Kidney epithelial cell (primary cell): Measurements from ENCODE around the gene XRCC4. TPM values are rescaled to one million over a fixed set of nuclear protein-coding genes. Genes with fewer than 3 reads are reported as not detected.

Experiments used
- DNase-seq: peaks from one replicate; pipeline ENCODE4 v3.0.0-alpha.2; 2010; ENCODE audit warnings: low read depth
- H3K27me3 ChIP-seq: 2 replicates; pipeline ENCODE4 v1.6.0; 2011; ENCODE audit warnings: low read length; ENCODE audit not compliant: control insufficient read depth, insufficient read depth
- H3K36me3 ChIP-seq: 2 replicates; pipeline ENCODE4 v1.5.1; 2011; ENCODE audit warnings: low read length; ENCODE audit not compliant: control insufficient read depth, insufficient read depth
- H3K4me3 ChIP-seq: 2 replicates; pipeline ENCODE4 v1.5.1; 2011; ENCODE audit warnings: low read depth, mild to moderate bottlenecking, control low read depth, low read length
- total RNA-seq: library from RNA; depleted of rRNA; stranded (reverse); fragments of >200 nt; gene quantifications from 2 replicates; pipeline ENCODE4 v1.2.3, GENCODE V29; 2015
- TF ChIP-seq, protein P1 (sequence below): IDR thresholded peaks from 2 replicates; pipeline ENCODE4 v1.5.1; 2011; ENCODE audit warnings: mild to moderate bottlenecking, moderate library complexity, low read length, control low read depth, inconsistent platforms; ENCODE audit not compliant: insufficient read depth, poor library complexity, severe bottlenecking

Gene XRCC4
- total RNA-seq, 1 donor from 2014 or later = 7.6 TPM

DNA sequence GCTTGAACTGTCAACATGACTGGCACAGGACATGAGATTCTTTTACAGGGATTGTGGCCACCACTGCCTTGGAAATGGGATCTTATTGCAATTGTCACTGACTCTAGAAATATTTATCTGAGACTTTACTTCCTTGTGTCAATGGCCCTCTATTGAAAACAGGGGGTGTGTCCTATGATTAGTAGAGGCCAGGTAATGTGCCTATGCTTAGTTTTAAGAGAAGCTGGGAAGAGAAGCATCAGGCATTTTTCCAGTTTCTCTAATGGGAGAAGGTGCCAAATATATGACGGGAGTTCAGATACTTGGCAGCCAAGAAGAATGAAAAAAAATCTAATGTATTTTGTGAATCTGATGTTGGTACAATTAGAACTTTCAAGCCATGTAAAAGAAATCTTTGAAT is 320.3 kb downstream of the XRCC4 start:
- H3K36me3 ChIP-seq = no peaks in the 10 kb centered on the region
- TF ChIP-seq, protein P1, sequence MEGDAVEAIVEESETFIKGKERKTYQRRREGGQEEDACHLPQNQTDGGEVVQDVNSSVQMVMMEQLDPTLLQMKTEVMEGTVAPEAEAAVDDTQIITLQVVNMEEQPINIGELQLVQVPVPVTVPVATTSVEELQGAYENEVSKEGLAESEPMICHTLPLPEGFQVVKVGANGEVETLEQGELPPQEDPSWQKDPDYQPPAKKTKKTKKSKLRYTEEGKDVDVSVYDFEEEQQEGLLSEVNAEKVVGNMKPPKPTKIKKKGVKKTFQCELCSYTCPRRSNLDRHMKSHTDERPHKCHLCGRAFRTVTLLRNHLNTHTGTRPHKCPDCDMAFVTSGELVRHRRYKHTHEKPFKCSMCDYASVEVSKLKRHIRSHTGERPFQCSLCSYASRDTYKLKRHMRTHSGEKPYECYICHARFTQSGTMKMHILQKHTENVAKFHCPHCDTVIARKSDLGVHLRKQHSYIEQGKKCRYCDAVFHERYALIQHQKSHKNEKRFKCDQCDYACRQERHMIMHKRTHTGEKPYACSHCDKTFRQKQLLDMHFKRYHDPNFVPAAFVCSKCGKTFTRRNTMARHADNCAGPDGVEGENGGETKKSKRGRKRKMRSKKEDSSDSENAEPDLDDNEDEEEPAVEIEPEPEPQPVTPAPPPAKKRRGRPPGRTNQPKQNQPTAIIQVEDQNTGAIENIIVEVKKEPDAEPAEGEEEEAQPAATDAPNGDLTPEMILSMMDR = no peak
- no peak for DNase-seq
- H3K4me3 ChIP-seq = no peak overlapping the region
- no peaks in the 10 kb centered on the region for H3K27me3 ChIP-seq

DNA sequence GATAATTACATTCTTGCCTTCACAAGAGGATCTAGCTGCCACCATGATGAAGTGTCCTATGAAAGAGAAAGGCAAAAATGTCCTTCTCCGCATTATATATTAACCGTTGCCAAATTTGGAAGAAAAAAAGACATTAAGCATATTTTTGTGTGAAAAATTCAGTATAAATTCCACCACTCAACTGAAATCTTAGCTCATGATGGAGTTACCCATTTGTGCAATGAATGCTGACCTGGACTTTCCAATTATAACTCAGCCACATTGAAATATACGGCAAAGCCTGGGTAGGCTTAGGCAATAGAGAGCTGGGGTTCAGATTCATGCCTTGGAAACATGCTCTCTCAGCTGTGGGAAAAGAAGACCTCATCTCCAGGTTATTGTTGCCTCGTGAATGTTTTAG is 322.9 kb downstream of the XRCC4 start:
- Histone ChIP-seq H3K27me3 (no peaks in the 10 kb centered on the region), H3K36me3 (no peaks in the 10 kb centered on the region), H3K4me3 (no peak overlapping the region)
- TF ChIP-seq, protein P1 = no peak
- DNase-seq = no peak

DNA sequence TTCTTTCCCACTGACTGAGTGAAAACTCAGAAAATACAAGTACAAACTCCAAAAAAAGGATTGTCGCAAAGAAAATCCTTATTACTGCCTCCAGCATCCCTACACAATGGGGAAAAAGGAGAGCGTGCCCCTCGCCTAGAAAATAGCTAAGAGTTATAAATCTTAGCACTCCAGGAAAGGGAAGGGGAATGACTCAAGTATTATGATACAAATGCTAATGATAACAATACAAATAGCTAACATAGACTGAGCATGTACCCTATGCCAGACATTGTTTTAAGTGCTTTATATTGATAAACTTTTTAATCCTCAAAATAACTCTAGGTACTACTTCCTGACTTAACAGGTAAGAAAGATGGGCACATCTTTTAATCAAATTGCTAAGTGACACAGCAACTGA is 323.4 kb downstream of the XRCC4 start:
- Histone ChIP-seq H3K36me3 (no peaks in the 10 kb centered on the region), H3K4me3 (no peak overlapping the region), H3K27me3 (no peaks in the 10 kb centered on the region)
- TF ChIP-seq, protein P1 = no peak
- no peak for DNase-seq

DNA sequence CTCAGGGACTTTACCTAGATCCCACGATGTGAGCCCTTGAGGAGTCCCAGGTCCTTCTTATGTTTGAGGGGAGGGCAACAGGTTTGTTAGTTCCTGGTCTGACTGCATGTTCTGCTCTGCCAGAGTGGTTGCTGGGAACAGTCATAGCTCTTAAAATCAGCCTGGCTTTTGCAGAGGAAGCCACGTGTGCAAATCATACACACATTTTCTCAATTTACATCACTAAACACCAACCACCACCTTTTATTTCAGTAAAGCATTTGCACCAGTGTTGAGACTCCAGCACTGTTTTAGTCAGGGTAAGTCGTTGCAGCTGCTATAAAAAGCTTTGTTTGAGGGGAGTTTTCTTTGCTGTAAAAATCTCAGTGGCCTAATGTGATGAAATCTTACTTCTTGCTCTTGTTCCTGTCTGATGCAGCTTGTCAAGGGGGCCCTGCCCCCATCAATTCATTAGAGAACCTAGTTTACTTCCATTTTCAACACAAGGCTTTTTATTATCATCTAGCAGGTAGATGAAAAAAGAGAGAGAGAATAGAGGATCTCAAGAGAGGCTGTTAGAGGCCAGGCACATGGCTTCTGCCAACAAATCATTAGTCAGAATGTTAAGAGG is 323.9 kb downstream of the XRCC4 start:
- Histone ChIP-seq H3K36me3 (no peaks in the 10 kb centered on the region), H3K27me3 (no peaks in the 10 kb centered on the region), H3K4me3 (no peak overlapping the region)
- DNase-seq = no peak
- TF ChIP-seq, protein P1 = no peak

DNA sequence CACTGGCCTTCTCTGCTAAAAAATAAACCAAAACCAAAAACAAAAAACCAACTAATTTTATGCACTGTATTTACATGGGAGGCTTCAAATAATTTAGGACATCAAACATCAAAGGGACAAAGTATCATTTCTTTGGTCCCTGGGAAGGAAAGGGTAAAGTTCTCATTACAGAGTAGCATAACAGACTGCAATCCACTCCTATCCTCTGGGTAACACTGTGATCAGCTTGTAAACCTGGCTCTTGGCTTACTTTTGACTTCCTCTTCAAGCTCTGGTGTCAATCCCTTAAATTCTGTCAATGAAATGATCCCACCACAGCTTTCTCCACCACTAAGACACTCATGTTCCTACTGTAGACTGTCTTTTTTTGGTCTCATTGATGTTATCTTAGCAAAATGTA is 324.4 kb downstream of the XRCC4 start:
- H3K36me3 ChIP-seq = no peaks in the 10 kb centered on the region
- TF ChIP-seq, protein P1 = no peak
- no peak overlapping the region for H3K4me3 ChIP-seq
- DNase-seq = no peak
- no peaks in the 10 kb centered on the region for H3K27me3 ChIP-seq

Other genes with a start within 250 kb of the XRCC4 start
- 40.2 and 46.0 TPM in 2 replicates for gene TMEM167A, start 153 bp upstream of the XRCC4 start, total RNA-seq